Sigmoid colon (tissue), 4 donors: ENCODE data around the gene GLI3.

ENCODE experiments used
- EP300 ChIP-seq, 4 donors: sonication (generic); formaldehyde crosslinking; IDR thresholded peaks; one replicate each; pipeline ENCODE4 v1.6.1; 2017; ENCODE audit warnings: antibody characterized with exemption in 4 of 4
- POLR2AphosphoS5 ChIP-seq, 4 donors: sonication (generic); formaldehyde crosslinking; IDR thresholded peaks; one replicate each; pipeline ENCODE4 v1.6.1; 2017; ENCODE audit warnings: antibody characterized with exemption in 4 of 4

- peak in 2 of 4 donors; percentile 42 to 78 for TF ChIP-seq POLR2AphosphoS5 (IDR thresholded peaks at IDR 0.05)
- TF ChIP-seq EP300 (IDR thresholded peaks at IDR 0.05): peak in 1 of 4 donors; percentile 47
Observed at GRCh38 chr7:42262964-42263363, 26.0 kb upstream of the GLI3 start.
